GM10266 (cell line): ENCODE measurements around the gene CCBE1.

Source experiments
- DNase-seq: peaks from one replicate; pipeline ENCODE4 v3.0.0; 2012; ENCODE audit errors: extremely low spot score
- CTCF ChIP-seq: IDR thresholded peaks from 2 replicates; pipeline ENCODE4 v1.5.1; 2012; ENCODE audit warnings: mild to moderate bottlenecking, low read depth; ENCODE audit not compliant: control insufficient read depth, insufficient read depth; ENCODE audit errors: missing control alignments

The CCBE1 gene

GRCh38 chr18:59724103-59724502 lies 26.9 kb upstream of the CCBE1 start:
- no peak for DNase-seq
- no peak for TF ChIP-seq CTCF

- no peak for TF ChIP-seq CTCF
These were observed 24.7 kb upstream of the CCBE1 start for GRCh38 chr18:59721931-59722330.

GRCh38 chr18:59721211-59721610 lies 24.0 kb upstream of the CCBE1 start:
- no peak for DNase-seq
- no peak for TF ChIP-seq CTCF

More at GRCh38 chr18:59721931-59722330, 24.7 kb upstream of the CCBE1 start:
- DNase-seq: no peak

- no peak for DNase-seq
- no peak for TF ChIP-seq CTCF
These were observed 22.4 kb upstream of the CCBE1 start for GRCh38 chr18:59719544-59720181.

GRCh38 chr18:59718464-59719157 lies 21.4 kb upstream of the CCBE1 start:
- no peak for TF ChIP-seq CTCF
- DNase-seq: no peak

GRCh38 chr18:59718108-59718463 lies 20.9 kb upstream of the CCBE1 start:
- TF ChIP-seq CTCF: no peak
- DNase-seq: no peak

- no peak for DNase-seq
- TF ChIP-seq CTCF: no peak
These were observed 20.1 kb upstream of the CCBE1 start for GRCh38 chr18:59717291-59717690.
